GM12801 (cell line): ENCODE data around the gene ADCY5.

ENCODE experiments used
- TF ChIP-seq, protein P1 (sequence below): IDR thresholded peaks from one replicate; pipeline ENCODE4 v1.5.1; 2011; ENCODE audit warnings: control low read depth; ENCODE audit not compliant: insufficient read length; ENCODE audit errors: extremely low read depth

ADCY5 gene

DNA sequence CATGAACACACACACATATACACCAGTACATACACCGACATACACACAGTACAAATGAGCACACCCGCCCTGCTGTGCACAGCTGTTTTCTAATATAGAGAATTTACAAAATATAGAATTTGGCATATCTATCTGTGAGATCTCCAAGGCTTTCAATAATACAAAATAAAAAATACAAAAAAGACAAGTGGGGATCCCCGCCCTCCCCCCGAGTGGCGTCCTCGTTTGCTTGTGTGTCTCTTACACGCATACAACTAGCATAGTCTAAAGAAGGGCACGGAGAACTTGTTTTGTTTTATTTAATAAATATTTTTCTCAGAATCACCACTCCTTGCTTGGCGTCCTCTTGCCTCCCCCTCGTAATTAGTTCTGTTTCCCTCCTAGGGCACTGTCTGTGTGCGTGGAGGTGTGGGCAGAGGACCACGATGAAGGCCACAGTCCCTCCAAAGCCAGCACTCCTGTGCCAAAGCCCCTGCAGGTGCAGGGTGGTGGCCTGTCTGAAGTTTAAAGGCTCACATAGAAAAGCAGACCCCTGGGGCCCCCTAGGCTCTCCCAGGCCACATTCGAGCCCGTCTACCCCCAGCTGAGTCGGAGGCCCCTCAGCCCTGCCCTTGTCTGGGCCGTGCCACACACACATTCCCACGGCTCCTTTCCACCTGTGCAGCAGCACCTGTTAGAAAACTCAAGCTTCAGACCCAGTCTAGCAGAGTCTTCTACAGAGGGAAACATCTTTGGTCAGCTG, 165.1 kb downstream of the ADCY5 start:
- TF ChIP-seq, protein P1, sequence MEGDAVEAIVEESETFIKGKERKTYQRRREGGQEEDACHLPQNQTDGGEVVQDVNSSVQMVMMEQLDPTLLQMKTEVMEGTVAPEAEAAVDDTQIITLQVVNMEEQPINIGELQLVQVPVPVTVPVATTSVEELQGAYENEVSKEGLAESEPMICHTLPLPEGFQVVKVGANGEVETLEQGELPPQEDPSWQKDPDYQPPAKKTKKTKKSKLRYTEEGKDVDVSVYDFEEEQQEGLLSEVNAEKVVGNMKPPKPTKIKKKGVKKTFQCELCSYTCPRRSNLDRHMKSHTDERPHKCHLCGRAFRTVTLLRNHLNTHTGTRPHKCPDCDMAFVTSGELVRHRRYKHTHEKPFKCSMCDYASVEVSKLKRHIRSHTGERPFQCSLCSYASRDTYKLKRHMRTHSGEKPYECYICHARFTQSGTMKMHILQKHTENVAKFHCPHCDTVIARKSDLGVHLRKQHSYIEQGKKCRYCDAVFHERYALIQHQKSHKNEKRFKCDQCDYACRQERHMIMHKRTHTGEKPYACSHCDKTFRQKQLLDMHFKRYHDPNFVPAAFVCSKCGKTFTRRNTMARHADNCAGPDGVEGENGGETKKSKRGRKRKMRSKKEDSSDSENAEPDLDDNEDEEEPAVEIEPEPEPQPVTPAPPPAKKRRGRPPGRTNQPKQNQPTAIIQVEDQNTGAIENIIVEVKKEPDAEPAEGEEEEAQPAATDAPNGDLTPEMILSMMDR: no peak

DNA sequence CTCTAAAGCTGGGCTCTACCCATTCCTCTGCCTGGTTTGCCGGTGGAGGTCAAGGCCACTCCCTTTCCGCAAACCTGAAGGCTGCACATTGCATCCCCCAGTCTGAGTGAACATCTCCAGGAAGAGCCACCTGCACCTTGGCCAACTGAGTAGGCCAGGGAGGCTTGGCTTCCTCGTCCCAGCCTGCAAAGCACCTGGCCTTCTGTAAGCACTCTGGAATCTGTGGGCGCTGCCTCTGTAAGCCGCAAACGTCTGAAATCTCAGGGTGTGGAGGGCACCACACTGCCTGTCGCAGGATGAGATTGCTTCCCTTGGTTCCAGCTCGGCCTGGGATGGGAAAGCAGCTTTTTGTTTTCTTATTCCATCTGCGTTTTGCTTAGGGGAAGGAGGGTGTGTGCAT, 165.8 kb downstream of the ADCY5 start:
- TF ChIP-seq, protein P1: no peak

DNA sequence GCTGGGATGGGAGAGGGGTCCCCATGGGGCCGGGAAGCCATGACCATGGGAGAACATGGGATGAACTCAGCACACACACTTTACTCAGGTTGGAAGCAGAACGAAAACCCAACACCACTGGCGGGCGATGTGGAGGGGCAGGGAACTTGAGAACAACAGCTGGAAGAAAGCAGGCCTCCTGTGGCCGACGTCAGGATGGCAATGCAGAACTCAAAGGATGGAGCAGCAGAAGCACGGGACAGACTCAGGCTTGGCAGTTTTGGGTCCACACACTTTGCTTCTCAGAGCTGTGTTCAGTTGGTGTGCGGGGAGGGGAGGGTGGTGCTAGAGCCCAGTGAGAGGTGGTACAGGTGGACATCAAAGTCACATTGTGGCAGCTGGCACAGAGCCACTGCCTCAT, 166.4 kb downstream of the ADCY5 start:
- TF ChIP-seq, protein P1: no peak

DNA sequence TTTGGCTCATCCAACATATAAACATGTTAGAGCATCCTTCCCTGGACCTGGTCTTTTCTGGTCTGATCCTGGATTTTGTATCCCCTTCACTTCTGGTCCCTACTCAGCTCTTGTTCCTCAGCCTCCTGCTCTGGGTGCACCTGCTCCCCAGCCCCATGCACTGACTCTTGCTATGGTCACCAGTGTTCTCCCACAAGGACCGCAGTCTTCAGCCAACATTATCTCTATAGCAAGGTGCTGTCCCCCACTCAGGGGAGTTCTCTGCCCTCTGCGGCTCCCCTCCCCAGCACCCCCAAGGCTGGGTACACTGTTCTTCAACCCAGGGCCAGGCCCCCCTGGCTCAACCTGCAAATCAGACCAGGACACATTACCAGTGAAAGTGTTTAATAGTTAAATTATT, 167.0 kb downstream of the ADCY5 start:
- TF ChIP-seq, protein P1: no peak

DNA sequence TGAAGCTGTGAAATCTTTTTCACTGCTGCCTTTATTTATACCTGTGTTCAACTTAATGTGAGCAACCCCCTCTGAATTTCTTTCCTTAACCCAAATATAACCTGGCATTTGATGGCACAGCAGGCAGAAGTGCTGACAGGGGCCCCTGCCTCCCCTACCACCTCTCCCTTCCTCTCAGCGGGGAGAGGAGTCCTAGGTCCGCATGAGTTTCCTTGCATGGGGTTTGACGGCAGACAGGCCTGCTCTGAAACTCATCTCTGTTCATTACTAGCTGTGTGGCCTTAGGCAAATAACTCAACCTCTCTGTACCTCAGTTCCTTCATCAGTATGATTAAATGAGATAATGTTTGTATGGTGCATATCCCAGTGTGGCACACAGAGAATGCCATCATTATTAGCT, 167.5 kb downstream of the ADCY5 start:
- TF ChIP-seq, protein P1: no peak

DNA sequence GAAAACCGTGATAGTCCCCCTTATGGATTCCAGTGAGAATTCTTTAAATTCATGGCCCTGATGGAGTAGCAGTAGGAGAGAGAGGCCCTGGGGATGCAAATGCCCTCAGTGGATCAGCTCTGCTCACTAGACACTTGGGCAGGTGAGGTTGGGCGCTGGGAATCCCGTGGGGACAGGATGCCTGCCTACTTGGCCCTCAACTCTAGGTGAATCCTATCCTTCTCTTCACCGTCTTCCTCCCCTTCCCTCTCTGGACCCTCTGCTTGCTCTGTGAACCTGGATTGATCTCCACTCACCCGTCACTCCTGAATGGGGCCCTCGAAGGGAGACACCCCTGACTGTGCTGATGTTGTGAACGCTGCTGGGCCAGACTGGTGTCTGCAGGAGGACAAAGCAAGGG, 169.8 kb downstream of the ADCY5 start:
- TF ChIP-seq, protein P1: no peak

DNA sequence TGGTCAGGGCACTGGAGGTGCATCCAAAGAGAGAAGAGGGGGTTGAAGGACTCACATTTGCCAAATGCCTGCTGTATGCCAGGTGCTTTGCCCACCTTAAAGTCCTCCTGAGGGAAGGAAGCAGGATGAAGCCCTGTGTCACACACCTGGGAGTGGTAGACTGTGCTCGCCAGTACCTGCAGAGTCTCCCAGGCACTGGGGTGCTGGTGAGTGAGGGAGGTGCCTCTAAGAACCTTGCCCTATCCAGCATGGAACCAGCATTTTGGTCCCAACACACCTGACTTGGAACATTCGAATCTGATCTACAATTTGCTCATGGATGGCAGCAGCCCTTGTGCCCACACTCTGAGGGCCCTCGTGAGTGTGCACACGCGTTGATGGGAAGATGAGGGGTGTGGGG, 170.4 kb downstream of the ADCY5 start:
- TF ChIP-seq, protein P1: no peak
